Fibroblast of skin of abdomen (primary cell): Measurements from ENCODE around the gene PDE4D.

Experiments
- DNase-seq: peaks from one replicate; pipeline ENCODE4 v3.0.0-alpha.2; 2013

PDE4D gene

GRCh38 chr5:59354811-59355210 is 538.7 kb downstream of the PDE4D start:
- no peak for DNase-seq

GRCh38 chr5:59354274-59354673 is 539.3 kb downstream of the PDE4D start:
- DNase-seq: peak; percentile 14

- DNase-seq: peak; percentile 23
These were observed 542.3 kb downstream of the PDE4D start for GRCh38 chr5:59351076-59351794.

- no peak for DNase-seq
These were observed 545.3 kb downstream of the PDE4D start for GRCh38 chr5:59348189-59348588.

GRCh38 chr5:59346982-59347381 is 546.5 kb downstream of the PDE4D start:
- DNase-seq: no peak

- no peak for DNase-seq
These were observed 547.0 kb downstream of the PDE4D start for GRCh38 chr5:59346514-59346913.

GRCh38 chr5:59342181-59342580 is 551.3 kb downstream of the PDE4D start:
- peak; percentile 40 for DNase-seq

GRCh38 chr5:59341760-59342159 is 551.8 kb downstream of the PDE4D start:
- no peak for DNase-seq

- no peak for DNase-seq
These were observed 552.4 kb downstream of the PDE4D start for GRCh38 chr5:59341155-59341554.

GRCh38 chr5:59340637-59341036 is 552.9 kb downstream of the PDE4D start:
- DNase-seq: no peak

- DNase-seq: no peak
These were observed 556.3 kb downstream of the PDE4D start for GRCh38 chr5:59337240-59337639.

- no peak for DNase-seq
These were observed 558.0 kb downstream of the PDE4D start for GRCh38 chr5:59335544-59335943.

GRCh38 chr5:59333416-59333815 is 560.1 kb downstream of the PDE4D start:
- DNase-seq: no peak

- no peak for DNase-seq
These were observed 561.1 kb downstream of the PDE4D start for GRCh38 chr5:59332236-59332973.

GRCh38 chr5:59330680-59331079 is 562.8 kb downstream of the PDE4D start:
- DNase-seq: no peak

GRCh38 chr5:59328709-59329296 is 564.7 kb downstream of the PDE4D start:
- DNase-seq: peak; percentile 76

- no peak for DNase-seq
These were observed 566.1 kb downstream of the PDE4D start for GRCh38 chr5:59327191-59327980.

- DNase-seq: peak; percentile 69
These were observed 566.9 kb downstream of the PDE4D start for GRCh38 chr5:59326596-59326995.

- DNase-seq: no peak
These were observed 568.5 kb downstream of the PDE4D start for GRCh38 chr5:59325070-59325469.

GRCh38 chr5:59322894-59323293 is 570.6 kb downstream of the PDE4D start:
- no peak for DNase-seq

- DNase-seq: no peak
These were observed 571.5 kb downstream of the PDE4D start for GRCh38 chr5:59322058-59322457.

GRCh38 chr5:59321642-59322041 is 571.9 kb downstream of the PDE4D start:
- DNase-seq: no peak

GRCh38 chr5:59320420-59320819 is 573.1 kb downstream of the PDE4D start:
- no peak for DNase-seq
